Spinal cord (tissue), 10 donors: ENCODE results near the gene HSPA5. TPM values are rescaled to one million over a fixed set of nuclear protein-coding genes. Genes with fewer than 3 reads are reported as not detected.
"Not testable (repeated sequence)": the region's sequence is repeated elsewhere in the genome, so short reads cannot be mapped to it uniquely, and the experiment has no call there.

Source experiments
- DNase-seq, 6 donors: peaks; one replicate each; pipeline versions ENCODE4 v3.0.0 to v3.0.0-alpha.2; 2013 to 2015; ENCODE audit warnings: low spot score in 6 of 6, low read depth in 4 of 6
- H3K27ac ChIP-seq: one replicate; pipeline ENCODE4 v1.5.1; 2013; ENCODE audit warnings: low read depth, low read length, control low read depth
- H3K27me3 ChIP-seq: one replicate; pipeline ENCODE4 v1.6.1; 2013; ENCODE audit warnings: low read length; ENCODE audit not compliant: control insufficient read depth, insufficient read depth
- H3K36me3 ChIP-seq: one replicate; pipeline ENCODE4 v1.6.1; 2013; ENCODE audit warnings: low read length; ENCODE audit not compliant: control insufficient read depth, insufficient read depth
- H3K4me1 ChIP-seq: one replicate; pipeline ENCODE4 v1.6.1; 2013; ENCODE audit warnings: low read length; ENCODE audit not compliant: control insufficient read depth, insufficient read depth
- H3K4me3 ChIP-seq: one replicate; pipeline ENCODE4 v1.5.1; 2013; ENCODE audit warnings: low read depth, low read length, control low read depth
- H3K9me3 ChIP-seq: one replicate; pipeline ENCODE4 v1.6.1; 2013; ENCODE audit warnings: low read length; ENCODE audit not compliant: control insufficient read depth, insufficient read depth
- WGBS: methylation state at CpG from one replicate; pipeline ENCODE4 v1.1.5; 2013; ENCODE audit warnings: missing lambda C conversion rate; ENCODE audit not compliant: insufficient coverage; 5-methylcytosine and 5-hydroxymethylcytosine counted together
- polyA plus RNA-seq, 2 donors: library from polyadenylated mRNA; unstranded; fragments of 120-200 nt; gene quantifications; one replicate each; pipeline ENCODE4 v1.2.1, GENCODE V29; 2013; ENCODE audit not compliant: insufficient read length in 2 of 2
- total RNA-seq, 2 donors: library from RNA; depleted of rRNA in 1 of 2; stranded (reverse); fragments of 120-200 nt in 1 of 2; fragments of >200 nt in 1 of 2; gene quantifications; one replicate each; pipeline versions ENCODE4 v1.2.3 to v1.2.4, GENCODE V29; 2013 to 2014
- donor health status: healthy.

The HSPA5 gene
- total and polyA plus RNA-seq, 4 donors: 65.0 to 198 (median 142) TPM

- peaks cover 21% of the 10 kb centered on the region for H3K36me3 ChIP-seq
- H3K27me3 ChIP-seq: no peaks in the 10 kb centered on the region
- DNase-seq: no peak
- WGBS: 82% methylated on average over 2 of the region's 6 CpGs
- no peak overlapping the region for H3K27ac ChIP-seq
- H3K4me1 ChIP-seq: peaks cover 3% of the 10 kb centered on the region
- no peaks in the 10 kb centered on the region for H3K9me3 ChIP-seq
- H3K4me3 ChIP-seq: no peak overlapping the region
Observed at GRCh38 chr9:125268394-125269013, 27.4 kb upstream of the HSPA5 start.

- peaks cover 18% of the 10 kb centered on the region for H3K36me3 ChIP-seq
- DNase-seq, H3K27ac ChIP-seq, H3K27me3 ChIP-seq, H3K9me3 ChIP-seq, H3K4me3 ChIP-seq: not testable (repeated sequence)
- WGBS: 97% methylated on average over 6 of the region's 7 CpGs
- H3K4me1 ChIP-seq: peaks cover 17% of the 10 kb centered on the region
Observed at GRCh38 chr9:125264068-125264467, 22.9 kb upstream of the HSPA5 start.

GRCh38 chr9:125262294-125262991 lies 21.3 kb upstream of the HSPA5 start:
- DNase-seq: peak in 1 of 6 donors; percentile 53
- Histone ChIP-seq H3K27me3 (no peaks in the 10 kb centered on the region), H3K36me3 (peaks cover 18% of the 10 kb centered on the region), H3K27ac (peak overlapping the region; percentile 79), H3K9me3 (no peaks in the 10 kb centered on the region), H3K4me1 (peaks cover 17% of the 10 kb centered on the region), H3K4me3 (peak overlapping the region; percentile 96)
- no CpG with 5 or more reads among the region's 11 CpGs for WGBS

- peaks cover 16% of the 10 kb centered on the region for H3K36me3 ChIP-seq
- peak; percentile 81 to 96 (median 85) for DNase-seq
- under 1% methylated on average over 69 of the region's 72 CpGs for WGBS
- no peaks in the 10 kb centered on the region for H3K27me3 ChIP-seq
- H3K4me1 ChIP-seq: peaks cover 17% of the 10 kb centered on the region
- H3K9me3 ChIP-seq: no peaks in the 10 kb centered on the region
- peak within 1 kb of the TSS; percentile 79 for H3K27ac ChIP-seq
- H3K4me3 ChIP-seq: peak within 1 kb of the TSS; percentile 96
Observed at GRCh38 chr9:125261501-125262293, 20.6 kb upstream of the HSPA5 start, which contains the start of gene GAPVD1. TSS of gene GAPVD1 (plus strand) at chr9:125261826. CDS start at chr9:125298922, 37,096 bp downstream.

- DNase-seq: peak in 2 of 6 donors; percentile 17 to 21
- Histone ChIP-seq H3K27me3 (no peaks in the 10 kb centered on the region), H3K36me3 (peaks cover 10% of the 10 kb centered on the region), H3K4me3 (no peak overlapping the region), H3K4me1 (peaks cover 17% of the 10 kb centered on the region), H3K27ac (no peak overlapping the region), H3K9me3 (no peaks in the 10 kb centered on the region)
Observed at GRCh38 chr9:125260561-125260960, 19.4 kb upstream of the HSPA5 start.

- H3K27ac ChIP-seq: no peak overlapping the region
- no peak overlapping the region for H3K4me3 ChIP-seq
- H3K36me3 ChIP-seq: peaks cover under 1% of the 10 kb centered on the region
- 100% methylated on average over 1 of the region's 2 CpGs for WGBS
- H3K27me3 ChIP-seq: no peaks in the 10 kb centered on the region
- DNase-seq: peak in 1 of 6 donors; percentile 8
- H3K9me3 ChIP-seq: no peaks in the 10 kb centered on the region
- peaks cover 17% of the 10 kb centered on the region for H3K4me1 ChIP-seq
Observed at GRCh38 chr9:125258832-125259534, 17.8 kb upstream of the HSPA5 start.

GRCh38 chr9:125258160-125258785 lies 17.1 kb upstream of the HSPA5 start:
- Histone ChIP-seq H3K27me3 (no peaks in the 10 kb centered on the region), H3K36me3 (no peaks in the 10 kb centered on the region), H3K9me3 (no peaks in the 10 kb centered on the region), H3K4me1 (peaks cover 11% of the 10 kb centered on the region), H3K4me3 (no peak overlapping the region), H3K27ac (no peak overlapping the region)
- 89% methylated on average over 3 of the region's 6 CpGs for WGBS
- DNase-seq: no peak

GRCh38 chr9:125255781-125256391 lies 14.7 kb upstream of the HSPA5 start:
- 71% methylated on average over 1 of the region's 2 CpGs for WGBS
- DNase-seq: peak in 2 of 6 donors; percentile 30 to 57
- Histone ChIP-seq H3K36me3 (no peaks in the 10 kb centered on the region), H3K27ac (no peak overlapping the region), H3K4me1 (peaks cover under 1% of the 10 kb centered on the region), H3K9me3 (no peaks in the 10 kb centered on the region), H3K27me3 (no peaks in the 10 kb centered on the region), H3K4me3 (no peak overlapping the region)

- Histone ChIP-seq H3K4me1 (no peaks in the 10 kb centered on the region), H3K27ac (no peak overlapping the region), H3K36me3 (no peaks in the 10 kb centered on the region), H3K27me3 (no peaks in the 10 kb centered on the region), H3K9me3 (no peaks in the 10 kb centered on the region), H3K4me3 (no peak overlapping the region)
- DNase-seq: no peak
Observed at GRCh38 chr9:125254231-125254630, 13.1 kb upstream of the HSPA5 start.
